ENCODE measurements around the gene ZNF70. TPM values are rescaled to one million over a fixed set of nuclear protein-coding genes. Genes with fewer than 3 reads are reported as not detected.

ZNF70 gene
- total and polyA plus RNA-seq, 2 of the 4 experiments (the other 2 are of a cell fraction): 2.3 to 4.3 TPM

DNA sequence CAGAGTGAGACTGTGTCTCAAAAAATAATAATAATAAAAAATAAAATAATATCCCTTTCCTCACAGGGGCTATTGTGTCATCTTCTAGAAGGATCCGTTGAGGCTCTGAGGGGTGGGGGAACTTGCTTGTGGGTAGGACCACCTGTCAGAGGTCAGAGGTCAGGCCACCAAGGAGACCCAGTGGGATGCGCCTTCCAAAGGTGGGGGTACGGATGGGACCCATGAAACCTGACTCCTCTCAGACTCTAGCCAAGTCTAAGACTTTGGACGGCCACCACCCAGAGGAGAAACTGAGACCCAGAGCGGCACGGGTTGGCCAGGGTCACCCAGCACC is 21.4 kb upstream of the ZNF70 start:
- POLR2A ChIA-PET (ENCODE audit: unreplicated experiment): no interaction called here

More for the DNA sequence above, 21.4 kb upstream of the ZNF70 start:
- Histone ChIP-seq H4K5ac (ENCODE audit: low read depth, low read length) (peak overlapping the region; percentile 89), H2BK20ac (ENCODE audit: low read depth, low read length) (peak overlapping the region; percentile 13; the same call in 1 of the 2 replicates), H4K91ac (ENCODE audit: insufficient read depth, low read depth, low read length) (peak overlapping the region; percentile 93), H3K9ac (ENCODE audit: low read depth, low read length) (peak overlapping the region; percentile 68), H2BK5ac (ENCODE audit: low read depth, low read length, poor library complexity, severe bottlenecking) (no peak overlapping the region), H3K23ac (ENCODE audit: low read depth, low read length) (0 out of 2 replicates have a peak overlapping the region, but pooled peaks have one; percentile 29), H3K4me3 (ENCODE audit: insufficient read depth, low read depth, low read length) (peak overlapping the region; percentile 27), H3K27me3 (ENCODE audit: control insufficient read depth, insufficient read depth, low read length) (no peaks in the 10 kb centered on the region), H3K4me1 (ENCODE audit: control insufficient read depth, insufficient read depth, low read length) (peaks cover 25% of the 10 kb centered on the region; the same call in 1 of the 2 replicates), H2BK15ac (ENCODE audit: low read depth, low read length) (peak overlapping the region; percentile 61; the same call in 1 of the 3 replicates), H3K4ac (ENCODE audit: low read depth, low read length) (peak overlapping the region; percentile 99), H2AK5ac (ENCODE audit: low read depth, low read length) (peak overlapping the region; percentile 99; the same call in 1 of the 2 replicates), H2AK9ac (replicated peaks; ENCODE audit: low read depth, low read length, poor library complexity) (peak overlapping the region; percentile 80), H3K18ac (ENCODE audit: low read depth, low read length) (peak overlapping the region; percentile 78; the same call in 1 of the 2 replicates), H3K9me3 (ENCODE audit: control insufficient read depth, insufficient read depth, low read length) (no peaks in the 10 kb centered on the region), H3K9me1 (ENCODE audit: insufficient read depth, low read length) (peaks cover 12% of the 10 kb centered on the region), H3K4me2 (ENCODE audit: low read depth, low read length) (peak overlapping the region; percentile 77), H3K56ac (ENCODE audit: extremely low read depth, insufficient read depth, low read length) (0 out of 2 replicates have a peak overlapping the region, but pooled peaks have one; percentile 38), H4K20me1 (ENCODE audit: insufficient read depth, low read length) (no peaks in the 10 kb centered on the region), H3K79me1 (ENCODE audit: low read depth in 1 of 2, low read length in 2 of 2) (peaks cover 0 to 7% of the 10 kb centered on the region in 2 experiments; a peak in 1 of 4 replicates), H2AFZ (replicated peaks; ENCODE audit: low read length, poor library complexity) (peak overlapping the region; percentile 97), H3K36me3 (ENCODE audit: control insufficient read depth, insufficient read depth, low read length) (no peaks in the 10 kb centered on the region), H2BK120ac (ENCODE audit: low read depth, low read length) (peak overlapping the region; percentile 44), H4K8ac (ENCODE audit: low read depth in 2 of 2, low read length in 2 of 2) (peak overlapping the region; percentile 97), H3K27ac (ENCODE audit: insufficient read depth, low read length) (peak overlapping the region; percentile 23), H3K14ac (replicated peaks; ENCODE audit: low read depth, low read length) (peak overlapping the region; percentile 97)
- BruUV-seq (replicated peaks): no TSS peak
- DNase-seq (no peak), ATAC-seq (ENCODE audit: low read depth) (no peak)
- dilution Hi-C loops (cut with HindIII; ENCODE audit: low sequenced_read_pairs, unreplicated experiment) (no loop called here), in situ Hi-C loops (cut with MboI; ENCODE audit: low sequenced_read_pairs) (no loop called here), intact Hi-C loops (cut with micrococcal nuclease) (loop anchor here (5.0 to 10.0 kb wide), 2 partner anchors 75 to 183 kb away; no protein-coding TSS in a partner anchor)
- WGBS, 2 experiments (ENCODE audit: extremely low coverage in 2 of 2, insufficient read length in 1 of 2): no CpG with 5 or more reads among the region's 6 CpGs
- TF ChIP-seq BHLHE40 (IDR thresholded peaks at IDR 0.05; ENCODE audit: low read depth, low read length) (no peak), NFE2L2 (IDR thresholded peaks at IDR 0.05; ENCODE audit: low read depth, low read length) (no peak), POLR2A (IDR thresholded peaks at IDR 0.05; ENCODE audit: low read depth, low read length) (no peak), FOS (IDR thresholded peaks at IDR 0.05; ENCODE audit: low read depth, low read length) (no peak)
- TF ChIP-seq, protein P1, sequence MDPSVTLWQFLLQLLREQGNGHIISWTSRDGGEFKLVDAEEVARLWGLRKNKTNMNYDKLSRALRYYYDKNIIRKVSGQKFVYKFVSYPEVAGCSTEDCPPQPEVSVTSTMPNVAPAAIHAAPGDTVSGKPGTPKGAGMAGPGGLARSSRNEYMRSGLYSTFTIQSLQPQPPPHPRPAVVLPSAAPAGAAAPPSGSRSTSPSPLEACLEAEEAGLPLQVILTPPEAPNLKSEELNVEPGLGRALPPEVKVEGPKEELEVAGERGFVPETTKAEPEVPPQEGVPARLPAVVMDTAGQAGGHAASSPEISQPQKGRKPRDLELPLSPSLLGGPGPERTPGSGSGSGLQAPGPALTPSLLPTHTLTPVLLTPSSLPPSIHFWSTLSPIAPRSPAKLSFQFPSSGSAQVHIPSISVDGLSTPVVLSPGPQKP (IDR thresholded peaks at IDR 0.05; ENCODE audit: borderline replicate concordance, low read depth, low read length): no peak
- CTCF ChIA-PET: no interaction called here

All from IMR-90 (cell line).